Measurements from ENCODE around the gene EMC10.

- no peak for TF ChIP-seq EZH2 (IDR thresholded peaks at IDR 0.05)
- no peak for TF ChIP-seq POLR2AphosphoS5 (IDR thresholded peaks at IDR 0.05; ENCODE audit: borderline replicate concordance, low read depth, low read length)
- no peak for TF ChIP-seq FOXP2 (optimal IDR thresholded peaks at IDR 0.05; ENCODE audit: control extremely low read depth, extremely low read length, insufficient read depth)
These were observed 32.5 kb downstream of the EMC10 start for GRCh38 chr19:50508843-50509190.
